Hepatocyte (in vitro differentiated cells): ENCODE data around the gene CZIB. TPM values are rescaled to one million over a fixed set of nuclear protein-coding genes. Genes with fewer than 3 reads are reported as not detected.

Experiments
- DNase-seq: peaks from one replicate; pipeline ENCODE4 v3.0.0-alpha.2; 2016; ENCODE audit warnings: low spot score
- H2AFZ ChIP-seq: fragments of 200-600 bp; sonication (generic); 2 replicates; pipeline ENCODE4 v1.6.0; 2016; ENCODE audit warnings: antibody characterized with exemption, mild to moderate bottlenecking
- H3K27ac ChIP-seq: fragments of 200-600 bp; sonication (generic); 2 replicates; pipeline ENCODE4 v1.5.1; 2016; ENCODE audit warnings: mild to moderate bottlenecking
- H3K27me3 ChIP-seq: fragments of 200-600 bp; sonication (generic); 2 replicates; pipeline ENCODE4 v1.6.1; 2016
- H3K36me3 ChIP-seq: fragments of 200-600 bp; sonication (generic); replicated peaks from 2 replicates; pipeline ENCODE4 v1.5.1; 2016; ENCODE audit warnings: low read depth; ENCODE audit not compliant: insufficient read depth
- H3K4me1 ChIP-seq: fragments of 200-600 bp; sonication (generic); 2 replicates; pipeline ENCODE4 v1.5.1; 2016; ENCODE audit warnings: mild to moderate bottlenecking, moderate library complexity; ENCODE audit not compliant: insufficient read depth
- H3K4me2 ChIP-seq: fragments of 200-600 bp; sonication (generic); 2 replicates; pipeline ENCODE4 v1.6.0; 2016
- H3K4me3 ChIP-seq: fragments of 200-600 bp; sonication (generic); 2 replicates; pipeline ENCODE4 v1.5.1; 2016; ENCODE audit warnings: mild to moderate bottlenecking
- H3K79me2 ChIP-seq: fragments of 200-600 bp; sonication (generic); 2 replicates; pipeline ENCODE4 v1.6.0; 2017; ENCODE audit warnings: mild to moderate bottlenecking
- H3K9me2 ChIP-seq: fragments of 200-600 bp; sonication (generic); replicated peaks from 2 replicates; pipeline ENCODE4 v1.6.0; 2017; ENCODE audit warnings: mild to moderate bottlenecking; ENCODE audit not compliant: insufficient read depth
- H3K9me3 ChIP-seq: fragments of 200-600 bp; sonication (generic); 2 replicates; pipeline ENCODE4 v1.5.1; 2016; ENCODE audit warnings: low read depth, mild to moderate bottlenecking
- H4K20me1 ChIP-seq: fragments of 200-600 bp; sonication (generic); 2 replicates; pipeline ENCODE4 v1.6.0; 2016; ENCODE audit warnings: mild to moderate bottlenecking; ENCODE audit not compliant: insufficient read depth, poor library complexity, severe bottlenecking
- CTCF ChIP-seq: fragments of 200-600 bp; sonication (generic); IDR thresholded peaks from 2 replicates; pipeline ENCODE4 v1.5.1; 2016; ENCODE audit warnings: antibody characterized with exemption, mild to moderate bottlenecking; ENCODE audit not compliant: poor library complexity
- EZH2 ChIP-seq: fragments of 200-600 bp; sonication (generic); IDR thresholded peaks from 2 replicates; pipeline ENCODE4 v1.6.1; 2016; ENCODE audit warnings: antibody characterized with exemption, mild to moderate bottlenecking, borderline replicate concordance
- EZH2phosphoT487 ChIP-seq: fragments of 200-600 bp; sonication (generic); IDR thresholded peaks from one replicate; pipeline ENCODE4 v1.6.1; 2018; ENCODE audit warnings: antibody characterized with exemption, mild to moderate bottlenecking, low read depth, moderate library complexity; ENCODE audit not compliant: unreplicated experiment, severe bottlenecking
- WGBS: methylation state at CpG from one replicate; pipeline ENCODE4 v1.1.6; 2016; ENCODE audit warnings: low lambda C conversion rate; ENCODE audit errors: missing lambda C conversion rate; 5-methylcytosine and 5-hydroxymethylcytosine counted together
- polyA plus RNA-seq: library from polyadenylated mRNA; unstranded; fragments of >200 nt; fragmentation: Nextera tagmentation; extraction: Ambion mirVana; gene quantifications from 2 replicates; pipeline ENCODE4 v1.2.1, GENCODE V29; 2016
- total RNA-seq: library from RNA; depleted of rRNA; stranded (reverse); fragments of >200 nt; gene quantifications from 2 replicates; pipeline ENCODE4 v1.2.3, GENCODE V29; 2014

CZIB gene
- total and polyA plus RNA-seq, 2 experiments from 2014 or later = 40.7 to 61.0 TPM

- H3K36me3 ChIP-seq = no peaks in the 10 kb centered on the region
- H3K4me1 ChIP-seq = peaks cover 26% of the 10 kb centered on the region
- no peaks in the 10 kb centered on the region for H3K9me2 ChIP-seq
- no peaks in the 10 kb centered on the region for H3K27me3 ChIP-seq
- H3K27ac ChIP-seq = peak overlapping the region; percentile 61
- H2AFZ ChIP-seq = no peak overlapping the region
- TF ChIP-seq EZH2phosphoT487 = no peak
- peak overlapping the region; percentile 31 for H3K4me2 ChIP-seq
- H4K20me1 ChIP-seq = no peaks in the 10 kb centered on the region
- no peaks in the 10 kb centered on the region for H3K79me2 ChIP-seq
- H3K4me3 ChIP-seq = no peak overlapping the region
- WGBS = 26% methylated on average over 4 of the region's 4 CpGs
- DNase-seq = peak; percentile 52
- no peaks in the 10 kb centered on the region for H3K9me3 ChIP-seq
These were observed 33.7 kb upstream of the CZIB start for GRCh38 chr1:53254011-53254640.

DNA sequence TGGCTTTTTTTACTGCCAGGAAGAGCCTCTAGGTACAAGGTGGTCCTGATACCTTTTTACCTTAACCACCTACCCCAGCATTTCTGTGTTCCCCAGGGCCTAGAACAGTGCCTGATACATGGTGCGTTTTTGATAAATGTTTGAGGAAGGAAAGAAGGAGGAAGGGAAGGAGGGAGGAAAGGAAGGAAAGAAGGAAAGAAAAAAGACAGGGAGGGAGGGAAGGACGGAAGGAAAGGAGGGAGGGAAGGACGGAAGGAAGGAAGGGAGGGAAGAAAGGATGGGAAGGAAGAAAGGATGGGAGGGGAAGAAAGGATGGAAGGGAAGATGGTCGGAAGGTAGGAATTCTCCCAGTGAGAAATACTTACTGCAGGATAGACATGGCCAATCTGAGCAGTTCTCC lies 29.9 kb upstream of the CZIB start:
- no peaks in the 10 kb centered on the region for H3K9me2 ChIP-seq
- H4K20me1 ChIP-seq = no peaks in the 10 kb centered on the region
- H3K9me3 ChIP-seq = no peaks in the 10 kb centered on the region
- no peak for TF ChIP-seq EZH2
- TF ChIP-seq EZH2phosphoT487 = no peak
- no peak for TF ChIP-seq CTCF
- peak overlapping the region; percentile 73 for H3K27ac ChIP-seq
- H3K4me3 ChIP-seq = no peak overlapping the region
- WGBS = 98% methylated on average over 2 of the region's 4 CpGs
- H3K36me3 ChIP-seq = no peaks in the 10 kb centered on the region
- peaks cover 14% of the 10 kb centered on the region for H3K4me1 ChIP-seq
- H3K4me2 ChIP-seq = no peak overlapping the region
- DNase-seq = no peak
- H3K27me3 ChIP-seq = no peaks in the 10 kb centered on the region
- H2AFZ ChIP-seq = no peak overlapping the region
- H3K79me2 ChIP-seq = no peaks in the 10 kb centered on the region

- no peak overlapping the region for H3K4me3 ChIP-seq
- peak overlapping the region; percentile 73 for H3K27ac ChIP-seq
- H3K79me2 ChIP-seq = no peaks in the 10 kb centered on the region
- peaks cover 12% of the 10 kb centered on the region for H3K4me1 ChIP-seq
- peak; percentile 31 for DNase-seq
- WGBS = 50% methylated on average over 3 of the region's 3 CpGs
- H4K20me1 ChIP-seq = no peaks in the 10 kb centered on the region
- no peaks in the 10 kb centered on the region for H3K27me3 ChIP-seq
- no peaks in the 10 kb centered on the region for H3K36me3 ChIP-seq
- no peak for TF ChIP-seq EZH2phosphoT487
- no peak for TF ChIP-seq CTCF
- no peak for TF ChIP-seq EZH2
- H2AFZ ChIP-seq = no peak overlapping the region
- H3K9me2 ChIP-seq = no peaks in the 10 kb centered on the region
- H3K9me3 ChIP-seq = no peaks in the 10 kb centered on the region
- no peak overlapping the region for H3K4me2 ChIP-seq
These were observed 29.3 kb upstream of the CZIB start for GRCh38 chr1:53249706-53250105.

GRCh38 chr1:53246261-53247134 lies 26.1 kb upstream of the CZIB start:
- H2AFZ ChIP-seq = no peak overlapping the region
- H3K36me3 ChIP-seq = no peaks in the 10 kb centered on the region
- no peak overlapping the region for H3K27ac ChIP-seq
- DNase-seq = no peak
- no peak overlapping the region for H3K4me2 ChIP-seq
- no peaks in the 10 kb centered on the region for H3K9me3 ChIP-seq
- no peak overlapping the region for H3K4me3 ChIP-seq
- H3K9me2 ChIP-seq = no peaks in the 10 kb centered on the region
- no peaks in the 10 kb centered on the region for H4K20me1 ChIP-seq
- 90% methylated on average over 4 of the region's 4 CpGs for WGBS
- no peaks in the 10 kb centered on the region for H3K79me2 ChIP-seq
- H3K4me1 ChIP-seq = no peaks in the 10 kb centered on the region
- TF ChIP-seq EZH2phosphoT487 (no peak), CTCF (no peak), EZH2 (no peak)
- H3K27me3 ChIP-seq = no peaks in the 10 kb centered on the region
